Measurements from ENCODE around the gene BMI1.
A peak's percentile ranks its signal among the peaks of the same experiment; 100 is the strongest.

GRCh38 chr10:22280078-22280477, 40.8 kb upstream of the BMI1 start:
- TF ChIP-seq CTCF (conservative IDR thresholded peaks at IDR 0.05; ENCODE audit: low read depth in 2 of 2) (no peak), POLR2AphosphoS5 (IDR thresholded peaks at IDR 0.05; ENCODE audit: low read depth) (no peak), STAT1 (IDR thresholded peaks at IDR 0.05; ENCODE audit: unreplicated experiment) (no peak), EZH2phosphoT487 (IDR thresholded peaks at IDR 0.05; ENCODE audit: unreplicated experiment) (no peak), REST (IDR thresholded peaks at IDR 0.05; ENCODE audit: unreplicated experiment) (no peak), EZH2 (IDR thresholded peaks at IDR 0.05; ENCODE audit: low read depth, unreplicated experiment) (no peak), NANOG (IDR thresholded peaks at IDR 0.05; ENCODE audit: borderline replicate concordance) (0 out of 2 replicates have a peak, but pooled peaks have one; percentile 22), CREB1 (CRISPR knock-in tag; IDR thresholded peaks at IDR 0.05; ENCODE audit: low read depth) (no peak), ZNF331 (CRISPR knock-in tag; IDR thresholded peaks at IDR 0.05; ENCODE audit: low read depth) (no peak), ZNF114 (CRISPR knock-in tag; IDR thresholded peaks at IDR 0.05) (no peak; the same call in none of the 2 replicates), JUNB (IDR thresholded peaks at IDR 0.05; ENCODE audit: unreplicated experiment) (no peak)
- TF ChIP-seq, protein P1, sequence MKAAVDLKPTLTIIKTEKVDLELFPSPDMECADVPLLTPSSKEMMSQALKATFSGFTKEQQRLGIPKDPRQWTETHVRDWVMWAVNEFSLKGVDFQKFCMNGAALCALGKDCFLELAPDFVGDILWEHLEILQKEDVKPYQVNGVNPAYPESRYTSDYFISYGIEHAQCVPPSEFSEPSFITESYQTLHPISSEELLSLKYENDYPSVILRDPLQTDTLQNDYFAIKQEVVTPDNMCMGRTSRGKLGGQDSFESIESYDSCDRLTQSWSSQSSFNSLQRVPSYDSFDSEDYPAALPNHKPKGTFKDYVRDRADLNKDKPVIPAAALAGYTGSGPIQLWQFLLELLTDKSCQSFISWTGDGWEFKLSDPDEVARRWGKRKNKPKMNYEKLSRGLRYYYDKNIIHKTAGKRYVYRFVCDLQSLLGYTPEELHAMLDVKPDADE (IDR thresholded peaks at IDR 0.05) = no peak
